Peyer's patch (tissue), 4 donors: ENCODE results near the gene SALL1. TPM values are rescaled to one million over a fixed set of nuclear protein-coding genes. Genes with fewer than 3 reads are reported as not detected.

ENCODE experiments used
- DNase-seq, 3 donors: peaks; one replicate each; pipeline ENCODE4 v3.0.0-alpha.2; 2017 to 2019
- H3K27ac ChIP-seq, 4 donors: fragments of 200-600 bp; sonication (generic); one replicate each; pipeline ENCODE4 v1.5.1; 2016 to 2019
- H3K27me3 ChIP-seq, 2 donors: fragments of 200-600 bp; sonication (generic); one replicate each; pipeline ENCODE4 v1.5.1; 2019
- H3K36me3 ChIP-seq, 3 donors: fragments of 200-600 bp; sonication (generic); one replicate each; pipeline ENCODE4 v1.5.1; 2016 to 2019
- H3K4me1 ChIP-seq, 4 donors: fragments of 200-600 bp; sonication (generic); one replicate each; pipeline ENCODE4 v1.5.1; 2016 to 2019
- H3K4me3 ChIP-seq, 4 donors: fragments of 200-600 bp; sonication (generic); 1 replicate in 3 of 4; 2 replicates in 1 of 4; pipeline ENCODE4 v1.5.1; 2016 to 2019; ENCODE audit warnings: mild to moderate bottlenecking in 1 of 4
- H3K9me3 ChIP-seq, 4 donors: fragments of 200-600 bp; sonication (generic); one replicate each; pipeline ENCODE4 v1.5.1; 2016 to 2019; ENCODE audit warnings: mild to moderate bottlenecking in 1 of 4
- POLR2A ChIP-seq, 2 donors: fragments of 450-650 bp; IDR thresholded peaks; one replicate each; pipeline ENCODE4 v1.5.1; 2017; ENCODE audit warnings: antibody characterized with exemption in 2 of 2, mild to moderate bottlenecking in 2 of 2, moderate library complexity in 2 of 2
- total RNA-seq, 4 donors: library from RNA; depleted of rRNA; stranded (reverse); fragments of >200 nt; gene quantifications; one replicate each; pipeline ENCODE4 v1.1.0, GENCODE V29; 2016
- TF ChIP-seq, protein P1 (sequence below), 6 experiments: fragments of 450-650 bp in 4 of 6; fragments of 200-600 bp in 2 of 6; sonication (generic) in 1 of 6; IDR thresholded peaks; one replicate each; pipeline ENCODE4 v1.5.1; 2017 to 2019; ENCODE audit warnings: antibody characterized with exemption in 6 of 6, mild to moderate bottlenecking in 3 of 6, moderate library complexity in 1 of 6

SALL1 gene
- total RNA-seq, 4 donors from 2014 or later: 0.53 to 12.4 (median 2.5) TPM

DNA sequence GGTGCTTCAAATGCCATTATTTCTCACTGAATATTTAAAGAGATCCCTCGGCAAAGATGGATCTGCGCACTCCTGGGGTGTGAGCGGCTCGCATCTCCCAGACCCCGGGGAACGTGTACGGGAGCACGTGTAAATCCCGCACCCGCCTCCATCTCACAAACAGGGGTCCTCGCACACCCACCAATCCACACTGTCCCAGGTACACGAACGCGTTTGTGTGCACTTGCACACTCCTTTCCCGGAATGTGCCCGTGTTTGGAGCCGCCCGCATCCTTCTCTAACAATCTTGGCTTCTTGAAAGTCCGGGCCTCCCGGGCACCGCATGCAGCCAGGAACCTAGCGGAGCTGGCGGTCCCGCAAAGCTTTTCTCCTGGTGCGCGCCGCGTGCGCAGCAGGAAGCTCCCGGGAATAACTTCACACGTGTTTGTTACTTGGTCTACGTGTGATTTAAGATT, 2.5 kb upstream of the SALL1 start:
- Histone ChIP-seq H3K27me3 (peaks cover 0 to 40% of the 10 kb centered on the region in 2 donors), H3K36me3 (no peaks in the 10 kb centered on the region), H3K27ac (peak overlapping the region in 2 of 4 donors; percentile 13 to 65), H3K4me3 (peak overlapping the region in 2 of 4 donors; percentile 1 to 53), H3K4me1 (peaks cover 0 to 30% (median 0%) of the 10 kb centered on the region in 4 donors), H3K9me3 (peaks cover 0 to 4% (median 0%) of the 10 kb centered on the region in 4 donors)
- TF ChIP-seq, protein P1, sequence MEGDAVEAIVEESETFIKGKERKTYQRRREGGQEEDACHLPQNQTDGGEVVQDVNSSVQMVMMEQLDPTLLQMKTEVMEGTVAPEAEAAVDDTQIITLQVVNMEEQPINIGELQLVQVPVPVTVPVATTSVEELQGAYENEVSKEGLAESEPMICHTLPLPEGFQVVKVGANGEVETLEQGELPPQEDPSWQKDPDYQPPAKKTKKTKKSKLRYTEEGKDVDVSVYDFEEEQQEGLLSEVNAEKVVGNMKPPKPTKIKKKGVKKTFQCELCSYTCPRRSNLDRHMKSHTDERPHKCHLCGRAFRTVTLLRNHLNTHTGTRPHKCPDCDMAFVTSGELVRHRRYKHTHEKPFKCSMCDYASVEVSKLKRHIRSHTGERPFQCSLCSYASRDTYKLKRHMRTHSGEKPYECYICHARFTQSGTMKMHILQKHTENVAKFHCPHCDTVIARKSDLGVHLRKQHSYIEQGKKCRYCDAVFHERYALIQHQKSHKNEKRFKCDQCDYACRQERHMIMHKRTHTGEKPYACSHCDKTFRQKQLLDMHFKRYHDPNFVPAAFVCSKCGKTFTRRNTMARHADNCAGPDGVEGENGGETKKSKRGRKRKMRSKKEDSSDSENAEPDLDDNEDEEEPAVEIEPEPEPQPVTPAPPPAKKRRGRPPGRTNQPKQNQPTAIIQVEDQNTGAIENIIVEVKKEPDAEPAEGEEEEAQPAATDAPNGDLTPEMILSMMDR (IDR thresholded peaks at IDR 0.05): no peak
- no peak for TF ChIP-seq POLR2A (IDR thresholded peaks at IDR 0.05)
- no peak for DNase-seq

DNA sequence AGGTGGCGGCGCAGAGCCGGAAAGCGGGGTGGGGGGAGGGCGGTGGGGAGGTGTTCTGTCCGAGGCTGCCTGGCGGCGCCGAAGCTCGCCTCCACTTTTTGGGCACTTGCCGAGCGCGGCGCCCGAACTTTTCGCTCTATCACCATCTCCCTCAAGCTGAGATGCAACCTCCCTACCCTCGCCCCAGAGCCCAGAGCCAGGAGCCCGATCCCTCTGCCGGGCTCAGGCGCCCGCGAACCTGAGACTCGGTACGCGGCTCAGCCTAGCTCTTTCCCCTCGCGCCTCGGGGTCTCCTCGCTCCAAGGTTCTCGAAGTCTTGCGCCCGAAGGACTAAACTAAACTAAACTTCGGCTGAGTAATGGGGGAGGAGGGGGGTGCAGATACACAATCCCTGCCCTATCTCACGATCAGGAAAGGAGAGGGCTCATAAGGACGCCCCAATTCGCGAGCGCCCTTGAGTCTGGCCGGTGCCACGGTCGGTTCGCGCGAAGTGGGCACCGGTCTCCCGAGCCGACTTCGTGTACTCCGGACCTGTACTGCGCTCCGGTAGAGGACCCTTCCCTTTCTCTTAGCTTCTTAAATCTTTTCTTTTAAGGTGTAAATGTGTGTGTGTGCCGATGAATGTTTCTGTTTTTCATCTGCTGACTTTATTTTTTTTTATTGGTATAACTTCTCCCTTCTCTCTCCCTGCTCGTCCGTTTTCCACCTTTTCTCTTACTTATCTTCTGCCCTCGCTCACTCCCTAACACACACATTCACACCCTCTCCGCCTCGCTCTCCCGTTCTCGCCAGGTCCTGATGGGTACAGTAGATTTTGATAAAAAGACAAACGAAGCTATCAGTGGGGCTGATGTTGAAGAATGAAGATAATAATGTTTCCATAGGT, 1.9 kb upstream of the SALL1 start:
- Histone ChIP-seq H3K4me3 (peak overlapping the region in 3 of 4 donors; percentile 5 to 53 (median 49)), H3K9me3 (peaks cover 0 to 4% (median 0%) of the 10 kb centered on the region in 4 donors), H3K36me3 (no peaks in the 10 kb centered on the region), H3K27ac (peak overlapping the region; percentile 22 to 66 (median 54)), H3K4me1 (peaks cover 0 to 30% (median 0%) of the 10 kb centered on the region in 4 donors), H3K27me3 (peaks cover 0 to 40% of the 10 kb centered on the region in 2 donors)
- DNase-seq: no peak
- TF ChIP-seq, protein P1 (IDR thresholded peaks at IDR 0.05): no peak
- no peak for TF ChIP-seq POLR2A (IDR thresholded peaks at IDR 0.05)

DNA sequence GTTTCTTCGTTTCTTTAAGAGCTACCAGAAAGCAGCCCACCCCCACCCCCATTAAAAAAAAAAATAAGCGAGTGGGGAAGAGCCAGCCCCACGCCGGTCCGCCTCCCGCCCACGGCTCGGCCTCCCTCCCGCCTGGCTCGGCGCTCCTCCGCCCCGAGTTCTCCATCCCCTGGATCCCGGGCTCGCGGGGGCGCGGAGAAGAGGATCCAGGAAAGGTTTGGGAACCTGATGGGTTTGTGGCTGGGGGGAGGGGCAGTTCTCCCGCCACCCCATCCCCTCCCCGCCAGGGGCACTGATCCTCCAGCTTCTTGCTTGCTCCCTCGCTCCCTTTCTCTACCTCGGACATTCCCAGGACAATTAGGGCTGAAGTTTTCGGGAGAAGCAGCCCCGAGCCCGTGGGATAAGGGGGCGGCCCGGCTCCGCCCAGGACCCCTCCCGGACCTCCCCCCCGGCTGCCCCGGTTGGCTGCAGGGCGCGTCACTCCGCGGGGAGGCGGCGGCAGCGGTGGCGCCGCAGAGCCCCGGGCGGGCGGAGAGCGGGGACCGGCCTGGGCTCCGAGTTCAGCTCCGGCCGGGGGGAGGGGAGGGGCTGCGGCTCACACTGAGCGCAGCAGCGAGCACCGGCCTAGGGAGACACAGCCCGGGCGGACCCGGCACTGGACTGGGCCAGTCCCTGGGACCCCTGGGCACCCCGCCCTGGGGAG, 1.0 kb upstream of the SALL1 start:
- no peak for DNase-seq
- Histone ChIP-seq H3K27ac (peak overlapping the region; percentile 32 to 66 (median 54)), H3K36me3 (no peaks in the 10 kb centered on the region), H3K4me3 (peak overlapping the region; percentile 5 to 53 (median 38)), H3K4me1 (peaks cover 0 to 30% (median 0%) of the 10 kb centered on the region in 4 donors), H3K9me3 (peaks cover 0 to 4% (median 0%) of the 10 kb centered on the region in 4 donors), H3K27me3 (peaks cover 0 to 40% of the 10 kb centered on the region in 2 donors)
- TF ChIP-seq, protein P1 (IDR thresholded peaks at IDR 0.05): no peak
- no peak for TF ChIP-seq POLR2A (IDR thresholded peaks at IDR 0.05)

DNA sequence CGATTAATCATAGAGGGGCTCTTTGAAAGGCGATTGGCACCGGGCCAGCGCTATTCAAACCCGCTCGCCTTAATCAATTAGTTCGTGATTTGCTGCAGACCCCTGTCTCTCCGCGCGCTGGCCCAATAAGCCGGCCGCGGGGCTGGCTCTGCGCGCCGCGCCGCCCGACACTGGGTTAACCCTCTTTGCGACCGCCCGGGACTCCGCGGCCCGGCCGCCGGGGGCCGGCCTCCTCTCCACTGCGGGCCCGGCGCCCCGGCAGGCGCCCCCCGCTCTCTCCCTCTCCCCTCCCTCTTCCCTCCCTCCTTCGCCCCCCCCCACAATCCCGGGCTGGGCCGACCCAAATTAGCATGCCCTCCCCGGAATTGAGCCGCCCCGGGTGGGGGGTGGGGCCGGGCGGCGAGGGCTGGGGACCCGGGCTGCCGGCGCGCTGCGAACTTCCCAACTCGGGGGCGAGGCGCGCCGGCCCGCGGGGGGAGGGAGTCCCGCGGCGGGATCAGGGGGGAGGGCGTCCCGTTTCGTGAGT, 428 bp upstream of the SALL1 start:
- peak overlapping the region in 3 of 4 donors; percentile 27 to 53 (median 49) for H3K4me3 ChIP-seq
- H3K36me3 ChIP-seq: no peaks in the 10 kb centered on the region
- DNase-seq: no peak
- TF ChIP-seq, protein P1 (IDR thresholded peaks at IDR 0.05): no peak
- no peak for TF ChIP-seq POLR2A (IDR thresholded peaks at IDR 0.05)
- H3K9me3 ChIP-seq: peaks cover 0 to 4% (median 0%) of the 10 kb centered on the region in 4 donors
- peak overlapping the region; percentile 17 to 66 (median 48) for H3K27ac ChIP-seq
- peaks cover 0 to 40% of the 10 kb centered on the region in 2 donors for H3K27me3 ChIP-seq
- peaks cover 0 to 30% (median 0%) of the 10 kb centered on the region in 4 donors for H3K4me1 ChIP-seq

DNA sequence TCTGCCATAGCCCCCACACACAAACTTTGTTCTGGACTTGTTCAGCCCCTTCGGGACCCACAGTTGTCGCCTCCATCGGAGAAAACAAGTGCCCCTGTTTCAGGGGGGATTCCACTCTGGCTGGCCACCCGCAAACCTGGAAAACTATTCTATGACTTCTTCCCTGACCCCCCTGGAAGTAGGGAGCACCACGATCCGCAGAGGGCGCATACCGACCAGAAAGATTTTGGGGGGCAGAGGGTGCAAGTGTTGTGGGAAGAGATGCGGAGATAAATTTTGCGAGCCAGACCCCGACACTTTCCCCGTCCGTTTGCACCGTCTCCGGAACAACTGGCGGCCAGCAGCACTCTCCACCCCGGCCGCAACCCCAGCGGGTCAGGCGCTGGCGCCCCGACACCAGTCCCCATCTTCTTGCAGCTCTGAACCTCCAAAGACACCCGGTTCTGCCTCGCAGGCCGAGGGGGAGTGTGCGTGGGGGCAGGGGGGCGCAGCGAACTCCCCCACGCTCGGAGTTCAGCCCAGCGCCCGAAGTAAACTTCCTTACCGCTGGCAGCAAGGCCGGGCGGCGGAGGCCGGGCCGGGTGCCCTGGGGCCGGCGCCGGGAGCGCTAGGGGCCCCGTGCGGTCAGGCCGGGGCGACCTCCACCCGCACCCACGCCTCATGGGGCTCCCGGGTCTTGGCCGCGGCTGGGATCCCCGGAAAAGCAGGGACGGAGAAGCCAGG, 744 bp downstream of the SALL1 start:
- Histone ChIP-seq H3K27me3 (peaks cover 0 to 39% of the 10 kb centered on the region in 2 donors), H3K4me3 (peak overlapping the region; percentile 15 to 53 (median 38)), H3K36me3 (no peaks in the 10 kb centered on the region), H3K27ac (peak overlapping the region; percentile 32 to 72 (median 52)), H3K4me1 (peaks cover 0 to 22% (median 0%) of the 10 kb centered on the region in 4 donors), H3K9me3 (no peaks in the 10 kb centered on the region)
- no peak for DNase-seq
- TF ChIP-seq POLR2A (IDR thresholded peaks at IDR 0.05): no peak
- TF ChIP-seq, protein P1 (IDR thresholded peaks at IDR 0.05): no peak
